GM21619 (cell line): ENCODE results near the gene C3orf80.
"Not testable (repeated sequence)": the region's sequence is repeated elsewhere in the genome, so short reads cannot be mapped to it uniquely, and the experiment has no call there.

Experiments used
- ATAC-seq: cut with Tn5 transposase; IDR thresholded peaks from one replicate; pipeline ENCODE4 v1.9.1; 2021; ENCODE audit not compliant: unreplicated experiment

Gene C3orf80

DNA sequence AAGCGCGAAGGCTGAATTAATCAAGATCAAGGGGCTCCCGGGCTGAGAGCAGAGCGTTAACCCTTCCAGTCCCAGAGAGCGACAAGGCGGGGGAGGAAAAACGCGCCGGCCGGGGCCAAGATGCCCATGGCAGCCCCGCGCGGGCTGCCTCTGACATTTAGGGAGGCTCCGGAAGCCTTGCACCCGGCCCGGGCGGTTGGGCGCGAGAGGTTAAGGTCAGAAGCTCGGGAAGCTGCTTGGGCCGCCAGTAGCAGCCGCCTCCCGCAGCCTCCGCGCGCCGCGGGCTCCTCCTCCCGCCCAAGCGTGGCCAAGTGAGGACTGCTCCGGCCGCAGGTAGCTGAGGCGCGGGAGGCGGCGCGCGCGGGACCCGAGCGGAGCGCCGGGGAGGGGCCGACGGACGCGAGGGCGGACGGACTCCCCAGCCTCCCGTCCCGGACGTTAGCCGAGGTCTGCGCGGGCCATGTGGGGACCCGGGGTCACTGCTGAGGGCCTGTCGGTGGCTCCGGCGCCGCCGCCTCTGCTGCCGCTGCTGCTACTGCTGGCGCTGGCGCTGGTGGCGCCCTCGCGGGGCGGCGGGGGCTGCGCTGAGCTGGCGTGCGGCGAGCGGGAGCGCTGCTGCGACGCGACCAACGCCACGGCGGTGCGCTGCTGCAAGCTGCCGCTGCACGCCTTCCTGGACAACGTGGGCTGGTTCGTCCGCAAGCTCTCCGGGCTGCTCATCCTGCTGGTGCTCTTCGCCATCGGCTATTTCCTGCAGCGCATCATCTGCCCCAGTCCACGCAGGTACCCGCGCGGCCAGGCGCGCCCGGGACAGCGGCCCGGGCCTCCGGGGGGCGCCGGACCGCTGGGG lies at the start of gene C3orf80:
TSS of gene C3orf80 (plus strand) at position 247 of the 850 bp plus-strand sequence. CDS start at position 461, 214 bp downstream.
- ATAC-seq, result peak; percentile 83

DNA sequence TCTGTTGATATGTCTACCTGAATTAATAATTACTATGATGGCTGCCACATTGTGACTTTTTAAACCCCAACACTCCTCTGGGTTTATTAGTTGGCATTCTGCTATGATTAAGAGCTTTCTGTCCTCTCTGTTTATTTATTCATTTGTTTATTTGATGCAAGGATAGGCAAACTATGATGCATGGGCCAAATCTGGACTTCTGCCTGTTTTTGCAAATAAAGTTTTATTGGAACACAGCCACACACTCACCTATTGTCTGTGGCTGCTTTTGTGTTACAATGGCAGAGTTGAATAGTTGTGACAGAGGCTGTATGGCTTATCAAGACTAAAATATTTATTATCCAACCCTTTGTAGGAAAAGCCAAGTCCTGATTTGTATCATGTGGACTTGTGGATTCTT lies 48.3 kb upstream of the C3orf80 start:
- no peak for ATAC-seq

DNA sequence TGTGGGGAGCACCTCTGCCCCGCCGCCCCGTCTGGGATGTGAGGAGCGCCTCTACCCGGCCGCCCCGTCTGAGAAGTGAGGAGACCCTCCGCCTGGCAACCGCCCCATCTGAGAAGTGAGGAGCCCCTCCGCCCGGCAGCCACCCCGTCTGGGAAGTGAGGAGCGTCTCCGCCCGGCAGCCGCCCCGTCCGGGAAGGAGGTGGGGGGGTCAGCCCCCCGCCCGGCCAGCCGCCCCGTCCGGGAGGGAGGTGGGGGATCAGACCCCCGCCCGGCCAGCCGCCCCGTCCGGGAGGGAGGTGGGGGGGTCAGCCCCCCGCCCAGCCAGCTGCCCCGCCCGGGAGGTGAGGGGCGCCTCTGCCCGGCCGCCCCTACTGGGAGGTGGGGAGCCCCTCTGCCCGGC lies 46.6 kb upstream of the C3orf80 start:
- ATAC-seq, result not testable (repeated sequence)

DNA sequence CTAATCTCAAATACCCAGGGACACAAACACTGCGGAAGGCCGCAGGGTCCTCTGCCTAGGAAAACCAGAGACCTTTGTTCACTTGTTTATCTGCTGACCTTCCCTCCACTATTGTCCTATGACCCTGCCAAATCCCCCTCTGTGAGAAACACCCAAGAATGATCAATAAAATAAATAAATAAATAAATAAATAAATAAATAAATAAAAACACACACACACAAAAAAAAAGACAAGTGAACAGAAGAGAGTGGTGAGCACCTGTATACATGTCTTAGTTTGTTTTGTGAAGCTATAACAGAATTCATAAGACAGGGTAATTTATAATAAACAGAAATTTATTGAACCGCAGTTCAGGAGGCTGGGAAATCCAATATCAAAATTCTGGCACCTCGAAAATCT lies 45.8 kb upstream of the C3orf80 start:
- not testable (repeated sequence) for ATAC-seq

DNA sequence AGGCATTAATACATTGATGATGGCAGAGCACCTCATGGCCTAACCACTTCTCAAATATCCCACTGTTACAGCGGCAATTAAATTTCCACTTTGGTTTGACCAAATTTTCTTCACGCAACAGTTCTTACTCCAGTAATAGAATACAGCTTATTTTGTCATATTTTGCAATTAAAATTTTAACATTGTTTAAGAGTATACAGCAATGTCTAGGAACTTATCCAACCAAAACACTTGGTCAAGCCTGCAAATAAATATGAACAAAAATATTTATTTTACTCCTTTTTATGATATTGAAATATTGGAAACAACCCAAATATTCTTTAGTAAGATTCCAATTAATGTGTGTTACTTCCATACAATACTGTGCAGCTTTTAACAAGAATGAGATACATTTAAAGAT lies 45.3 kb upstream of the C3orf80 start:
- no peak for ATAC-seq

DNA sequence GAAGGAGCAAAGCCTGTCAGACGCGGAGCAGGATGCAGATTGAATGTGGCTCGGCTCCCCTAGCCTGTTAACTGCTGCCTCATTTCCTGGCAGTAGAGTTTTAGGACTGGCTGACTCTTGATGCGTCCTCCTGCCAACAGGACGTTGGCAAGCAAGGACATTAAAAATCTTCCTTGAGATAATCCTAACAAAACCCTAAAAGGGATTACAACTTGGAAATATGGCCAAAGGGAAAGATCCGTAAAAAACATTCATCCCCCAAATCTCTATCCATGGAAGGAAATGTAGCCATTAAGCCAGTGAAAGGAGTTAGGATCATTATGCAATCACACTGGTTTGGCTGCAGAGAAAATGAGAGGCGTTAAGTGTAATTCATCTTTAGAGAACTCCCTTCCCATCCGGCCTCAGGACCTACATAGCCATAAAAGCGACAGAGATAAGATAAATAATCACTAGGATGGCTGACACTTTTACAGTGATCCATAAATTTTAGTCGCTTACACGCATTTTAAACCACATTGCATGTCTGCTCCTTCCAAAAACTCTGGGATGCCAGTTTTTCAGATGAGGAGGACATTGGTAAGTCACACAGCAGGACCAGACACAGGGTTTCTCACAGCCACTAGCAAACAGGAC lies 44.5 kb upstream of the C3orf80 start:
- ATAC-seq, result no peak

DNA sequence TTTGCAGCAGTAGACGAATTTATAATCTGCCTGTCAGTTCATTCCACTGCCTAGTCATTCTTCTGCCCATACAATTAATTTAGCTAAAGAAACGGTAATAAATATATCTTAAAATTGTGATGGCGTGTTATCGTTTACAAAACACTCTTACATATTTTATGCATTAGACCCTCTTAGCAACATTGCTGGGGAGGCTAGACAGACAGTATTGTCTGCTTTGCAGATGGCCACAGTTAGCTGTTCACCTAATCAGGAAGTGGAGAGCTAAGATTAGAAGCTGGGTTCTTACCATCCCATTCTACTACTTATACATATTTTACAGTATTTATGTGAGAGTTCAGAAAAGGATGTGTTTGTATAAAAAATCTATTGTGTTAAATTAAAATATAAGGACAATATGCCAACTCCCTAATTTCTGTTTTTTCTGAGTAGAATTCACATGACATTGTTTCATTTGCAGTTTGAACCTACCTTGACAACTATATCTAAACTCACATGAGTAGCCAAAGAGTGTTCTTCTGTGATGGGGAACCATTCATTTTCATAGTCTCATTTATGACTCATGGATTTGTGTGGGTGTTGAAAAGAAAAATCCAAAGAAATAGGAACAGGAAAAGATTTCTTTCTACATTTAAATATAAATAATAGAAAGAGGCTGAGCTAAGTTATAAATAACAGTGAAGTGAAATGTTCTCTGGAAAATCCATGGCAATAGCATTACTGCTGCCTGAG lies 41.7 kb upstream of the C3orf80 start:
- ATAC-seq, result no peak

DNA sequence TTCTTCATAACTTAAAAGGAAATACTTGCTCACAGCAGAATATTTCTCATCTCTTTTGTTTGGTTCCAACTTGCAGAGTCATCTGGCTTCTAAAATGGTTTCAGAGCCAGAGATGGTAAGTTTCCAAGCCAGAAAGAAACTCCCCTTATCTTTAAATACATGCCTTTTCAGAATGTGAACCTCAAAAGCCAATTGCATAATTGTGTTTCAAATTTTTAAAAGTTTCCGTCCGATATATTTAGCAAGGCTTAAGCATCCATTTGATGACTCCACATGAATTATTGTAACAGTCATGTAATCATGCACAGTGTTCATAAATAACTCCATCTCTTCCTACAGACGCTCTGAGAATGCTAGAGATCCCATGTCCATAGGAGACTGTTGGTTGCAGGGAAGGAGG lies 40.6 kb upstream of the C3orf80 start:
- ATAC-seq, result no peak

DNA sequence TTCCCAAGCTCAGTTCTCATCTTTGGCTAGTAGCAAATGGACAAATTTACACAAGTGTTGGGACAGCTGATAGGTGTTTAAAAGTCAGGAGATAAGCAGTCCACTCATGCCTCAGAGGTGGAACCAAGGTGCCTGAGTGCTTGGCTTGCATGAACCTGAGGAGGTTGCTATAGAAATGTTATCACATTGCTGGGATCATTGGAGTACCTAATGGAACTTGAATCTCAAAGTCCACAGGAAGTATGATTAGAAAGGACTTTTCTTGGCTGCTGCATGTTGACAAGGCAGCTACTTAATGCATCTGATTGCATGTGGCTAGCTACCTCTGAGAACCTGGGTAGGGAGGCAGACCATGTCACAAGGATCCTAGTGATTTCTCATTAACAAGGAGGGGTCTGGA lies 39.5 kb upstream of the C3orf80 start:
- ATAC-seq, result no peak

DNA sequence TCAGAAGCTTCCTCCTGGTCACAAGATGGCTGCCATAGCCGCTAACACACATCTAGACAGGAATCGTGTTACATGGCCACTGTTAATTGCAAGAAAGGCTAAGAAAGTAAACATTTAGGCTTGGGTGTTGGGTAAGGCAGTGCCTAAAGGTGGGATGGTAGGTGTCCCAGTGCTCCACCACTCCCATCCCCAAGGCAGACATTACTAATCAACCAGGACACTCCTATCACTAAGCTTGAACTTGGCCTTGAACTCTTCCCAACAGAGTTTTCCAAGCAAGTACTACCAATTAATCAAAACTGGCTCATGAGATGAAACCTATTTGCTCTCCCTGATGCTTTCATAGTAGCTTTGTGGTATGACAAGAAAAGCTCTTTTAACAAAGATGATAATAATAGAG lies 37.9 kb upstream of the C3orf80 start:
- ATAC-seq, result no peak

DNA sequence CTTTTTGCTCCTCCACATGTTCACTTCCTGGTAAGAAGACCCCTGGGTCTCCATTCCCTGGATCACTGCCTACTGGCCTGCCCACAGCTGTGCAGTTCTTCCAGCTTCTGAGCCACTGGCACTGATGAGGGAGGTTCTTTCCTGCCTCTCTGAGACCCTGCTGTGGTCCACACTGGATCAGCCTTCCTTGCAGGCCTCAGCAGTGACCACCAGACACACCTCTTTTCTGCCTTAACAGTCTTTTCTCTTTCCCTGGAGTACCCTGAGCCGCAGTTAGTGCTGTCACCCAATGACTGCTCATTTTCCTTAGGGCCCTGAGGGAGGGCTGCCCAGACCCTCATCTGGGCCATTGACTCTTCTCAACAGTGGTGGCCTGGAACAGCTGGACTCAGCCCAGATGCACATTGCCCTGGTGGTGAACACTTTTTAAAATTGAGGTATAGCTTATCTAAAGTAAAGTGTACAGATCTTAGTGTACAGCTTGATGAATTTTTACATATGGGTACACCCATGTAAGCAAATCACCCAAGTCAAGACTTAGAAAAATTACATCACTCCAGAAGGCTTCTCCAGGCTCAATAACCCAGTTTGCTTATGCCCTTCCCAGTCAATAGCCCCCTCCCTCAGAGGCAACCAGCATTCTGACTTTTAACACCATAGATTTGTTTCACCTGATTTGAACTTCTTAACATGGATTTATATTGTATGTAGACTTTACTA lies 32.8 kb upstream of the C3orf80 start:
- no peak for ATAC-seq

DNA sequence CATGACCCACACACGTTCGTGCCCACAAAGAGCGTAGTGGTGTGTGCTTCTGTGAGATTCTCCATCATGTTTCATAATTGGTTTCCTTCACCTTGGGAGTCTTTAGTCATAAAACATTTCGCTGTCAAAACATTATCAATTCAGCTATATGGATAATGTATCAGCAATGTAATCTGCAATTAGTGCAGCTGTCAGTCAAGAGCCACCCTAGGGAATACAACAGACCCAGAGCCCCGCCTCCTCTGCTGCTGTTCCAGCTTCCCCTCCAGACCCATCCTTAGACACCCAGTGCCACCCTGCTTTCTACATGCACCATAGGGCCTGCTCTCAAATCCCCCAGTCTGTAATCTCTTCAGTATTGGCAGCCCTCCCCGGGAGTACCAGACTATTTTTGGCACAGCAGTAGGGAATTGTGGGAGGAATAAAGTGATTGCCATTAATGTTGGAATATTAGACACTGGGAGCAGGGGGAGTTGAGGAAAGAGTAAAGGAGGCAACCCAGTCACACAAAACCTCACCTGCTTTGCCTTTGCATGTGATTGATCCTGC lies 31.5 kb upstream of the C3orf80 start:
- ATAC-seq, result no peak

DNA sequence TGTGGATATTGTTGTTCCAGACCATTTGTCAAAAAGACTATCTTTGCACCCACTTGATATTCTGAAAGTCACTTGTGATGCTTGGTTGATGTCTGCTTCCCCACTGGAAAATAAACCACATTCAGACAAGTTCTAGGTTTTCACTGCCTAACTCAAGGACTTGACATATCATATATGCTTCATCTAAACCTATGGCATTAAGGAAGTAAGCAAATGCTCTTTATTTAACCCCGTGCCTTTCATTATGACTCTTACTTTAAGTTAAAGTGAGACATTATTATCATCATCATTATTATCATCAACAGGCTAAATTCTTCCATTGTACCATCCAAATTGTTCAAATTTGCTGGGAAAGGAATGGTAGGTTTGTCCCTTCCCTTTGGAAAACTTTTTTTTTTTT lies 30.8 kb upstream of the C3orf80 start:
- ATAC-seq, result no peak

DNA sequence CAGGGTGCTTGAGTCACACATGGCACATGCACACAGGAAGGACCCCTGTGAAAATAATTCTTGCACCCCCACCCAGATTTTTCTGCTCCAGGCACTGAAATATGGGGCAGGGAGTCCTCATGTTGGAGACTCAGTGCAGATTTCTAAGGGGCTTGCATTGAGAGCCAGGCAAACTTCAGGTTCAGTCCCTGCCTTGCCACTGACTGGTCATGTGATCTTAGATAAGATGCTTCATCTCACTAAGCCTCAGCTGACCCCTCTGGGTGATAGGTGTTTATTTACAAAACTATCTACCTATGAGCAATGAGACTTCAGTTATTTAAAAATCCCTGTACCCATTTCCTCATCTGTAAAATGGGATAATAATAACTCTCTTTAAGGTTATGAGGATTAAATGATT lies 30.1 kb upstream of the C3orf80 start:
- ATAC-seq, result no peak

DNA sequence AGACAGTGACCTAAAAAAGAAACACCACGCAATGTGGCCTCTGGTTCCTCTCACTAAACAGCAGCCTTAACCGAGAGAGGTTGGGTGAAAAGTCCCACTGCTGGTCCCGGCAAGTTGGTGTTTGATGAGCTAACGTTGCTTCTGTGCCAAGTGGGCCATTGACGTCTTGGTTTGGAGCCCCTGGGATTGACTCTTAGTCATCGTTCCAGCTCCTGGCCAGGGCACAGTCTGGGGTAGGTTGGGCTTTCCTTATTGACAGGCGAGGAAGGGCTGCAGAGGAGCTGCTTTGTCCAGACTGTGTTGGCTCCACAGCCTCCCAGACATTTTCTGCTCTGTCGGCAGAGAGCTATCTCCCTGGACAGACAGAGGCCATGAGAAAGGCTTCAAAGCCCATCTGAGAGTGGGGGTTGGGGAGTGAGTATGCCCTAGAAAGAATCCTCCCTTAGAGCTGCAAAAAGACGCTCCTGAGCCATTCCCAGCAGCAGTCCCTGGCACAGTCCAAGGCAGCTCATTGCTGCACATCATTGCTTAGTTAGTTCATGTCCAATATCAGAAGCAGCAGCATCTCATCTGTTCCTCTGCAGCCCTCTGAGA lies 28.6 kb upstream of the C3orf80 start:
- no peak for ATAC-seq

DNA sequence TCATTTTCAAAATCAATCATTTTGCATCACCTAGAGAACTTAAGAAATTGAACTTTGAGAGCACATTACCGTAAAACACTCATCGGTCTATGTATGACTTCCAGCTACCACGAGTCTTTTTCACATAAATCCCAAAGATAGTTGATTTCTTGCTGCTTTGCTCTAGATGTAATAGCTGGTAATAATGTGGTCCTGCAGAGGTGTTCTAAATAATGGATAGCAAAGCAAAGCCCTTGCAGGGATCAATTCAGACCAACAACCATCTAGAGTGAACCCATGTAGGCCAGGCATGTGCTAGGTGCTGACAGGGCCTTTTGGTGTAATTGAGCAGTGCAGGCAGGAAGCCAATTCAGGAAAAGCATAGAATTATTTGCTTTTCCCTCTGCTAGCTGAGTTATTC lies 26.1 kb upstream of the C3orf80 start:
- ATAC-seq, result no peak

DNA sequence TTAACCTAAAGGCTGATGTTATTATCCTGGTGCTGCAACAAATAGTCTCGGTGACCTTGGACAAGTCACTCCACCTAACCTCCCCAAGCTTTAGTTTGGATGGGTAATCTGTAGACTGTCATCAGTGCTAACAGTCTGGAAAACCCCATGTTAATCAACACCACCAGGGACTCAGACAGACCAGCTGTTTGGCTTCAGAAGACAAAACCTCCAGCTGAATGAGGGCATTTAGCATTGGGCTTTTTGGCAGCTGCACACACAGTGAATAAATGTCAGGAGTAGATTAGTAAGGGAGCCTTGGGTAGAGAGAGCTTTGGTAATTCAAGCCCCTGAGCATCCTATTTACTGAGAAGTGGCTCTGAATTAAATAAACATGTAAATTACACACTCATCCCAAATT lies 24.9 kb upstream of the C3orf80 start:
- peak; percentile 84 for ATAC-seq

DNA sequence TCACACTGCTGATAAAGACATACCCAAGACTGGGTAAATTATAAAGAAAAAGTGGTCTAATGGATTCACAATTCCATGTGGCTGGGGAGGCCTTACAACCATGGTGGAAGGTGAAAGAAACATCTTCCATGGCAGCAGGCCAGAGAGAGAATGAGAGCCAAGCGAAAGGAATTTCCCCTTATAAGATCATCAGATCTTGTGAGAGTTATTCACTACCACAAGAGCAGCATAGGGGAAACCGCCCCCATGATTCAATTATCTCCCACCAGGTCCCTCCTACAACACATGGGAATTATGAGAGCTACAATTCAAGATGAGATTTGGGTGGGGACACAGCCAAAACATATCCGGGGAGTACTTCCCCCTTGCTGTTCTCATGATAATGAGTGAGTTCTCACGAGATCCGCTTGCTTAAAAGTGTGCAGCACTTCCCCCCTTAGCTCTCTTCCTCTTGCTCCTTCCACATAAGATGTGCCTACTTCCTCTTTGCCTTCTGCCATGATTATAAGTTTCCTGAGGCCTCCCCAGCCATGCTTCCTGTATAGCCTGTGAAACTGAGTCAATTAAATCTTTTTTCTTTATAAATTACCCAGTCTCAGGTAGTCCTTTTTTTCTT lies 20.7 kb upstream of the C3orf80 start:
- not testable (repeated sequence) for ATAC-seq

DNA sequence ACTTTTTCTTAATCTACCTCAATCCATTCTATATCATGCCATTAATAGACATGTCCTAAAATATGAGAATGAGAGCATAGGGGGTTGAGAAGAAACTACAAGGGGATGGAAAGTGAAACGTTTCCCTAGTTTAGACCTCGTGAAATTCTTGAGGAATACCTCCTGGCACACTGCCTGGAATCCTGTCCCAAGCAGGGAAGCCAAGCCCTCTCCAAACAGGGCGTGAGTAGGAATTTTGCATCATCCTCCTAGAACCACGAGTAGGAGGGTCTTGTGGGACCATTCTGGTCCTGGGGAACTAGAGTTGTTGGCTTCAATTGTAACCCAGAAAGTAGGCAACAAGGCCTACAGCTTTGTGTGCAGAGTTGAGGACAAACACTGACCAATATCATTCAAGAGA lies 19.6 kb upstream of the C3orf80 start:
- ATAC-seq, result no peak

DNA sequence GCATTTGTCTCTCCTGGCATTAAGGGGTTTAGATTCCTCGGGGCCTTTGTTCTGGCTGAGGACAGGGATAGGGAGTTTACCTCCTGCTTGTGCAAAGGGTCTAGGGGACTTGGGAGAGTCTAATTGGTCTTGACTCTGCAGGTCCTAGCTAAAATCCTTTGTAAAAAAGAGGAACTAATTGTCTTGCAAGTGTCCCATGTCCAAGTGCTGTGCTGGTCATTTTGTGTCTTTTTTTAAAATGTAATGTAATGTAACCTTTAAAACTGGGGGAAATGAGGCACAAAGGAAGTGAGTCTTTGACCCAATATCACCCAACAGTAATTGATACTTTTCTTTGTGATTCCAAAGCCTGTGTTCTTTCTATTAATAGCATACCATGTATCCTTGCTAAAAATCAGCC lies 14.9 kb upstream of the C3orf80 start:
- ATAC-seq, result no peak
